Measurements from ENCODE around the gene C6orf118.

C6orf118 gene

DNA sequence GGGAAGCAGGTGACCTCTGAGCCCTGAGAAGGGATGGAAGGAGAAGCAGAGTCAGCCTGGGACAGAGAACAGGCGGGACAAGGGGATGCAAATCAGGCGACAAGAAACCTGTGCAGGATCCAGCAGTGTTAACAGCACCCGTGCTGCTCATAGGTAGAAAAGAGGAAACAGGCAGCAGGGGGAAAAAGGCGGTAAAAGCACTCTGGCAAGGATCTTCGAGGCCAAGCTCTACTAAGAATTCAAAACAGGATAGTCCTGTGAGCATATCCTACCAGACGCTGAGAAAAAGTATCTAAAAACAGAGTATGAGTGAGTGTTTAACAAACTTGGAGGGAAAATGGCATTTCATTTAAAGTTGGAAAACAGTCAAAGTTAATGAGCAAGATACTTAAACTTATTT is 16.7 kb downstream of the C6orf118 start:
- no peak overlapping the region for H2BK15ac ChIP-seq (ENCODE audit: low read depth, poor library complexity, severe bottlenecking)
- no peak overlapping the region for H3K4me2 ChIP-seq (ENCODE audit: low read length, poor library complexity, severe bottlenecking)
- no peak overlapping the region for H2BK12ac ChIP-seq (ENCODE audit: low read length in 2 of 2)
- no peak overlapping the region for H2BK120ac ChIP-seq (ENCODE audit: low read depth, low read length)
- peaks cover 3% of the 10 kb centered on the region for H3K9me3 ChIP-seq (ENCODE audit: control insufficient read depth, low read length)
- H3K79me1 ChIP-seq (replicated peaks; ENCODE audit: low read length, poor library complexity, severe bottlenecking) = no peaks in the 10 kb centered on the region
- WGBS = 83% methylated on average over 6 of the region's 6 CpGs
- H3K4ac ChIP-seq (ENCODE audit: low read depth in 1 of 2, low read length in 2 of 2) = no peak overlapping the region
- no peaks in the 10 kb centered on the region for H3K27me3 ChIP-seq (ENCODE audit: control insufficient read depth in 1 of 2, insufficient read depth in 1 of 2, low read length in 2 of 2)
- no peak overlapping the region for H2AFZ ChIP-seq (ENCODE audit: low read depth, low read length)
- no peak overlapping the region for H3K14ac ChIP-seq (ENCODE audit: low read length in 2 of 2)
- H3K27ac ChIP-seq (ENCODE audit: low read length, poor library complexity, severe bottlenecking) = no peak overlapping the region
- no peak overlapping the region for H3K23ac ChIP-seq (ENCODE audit: low read length in 2 of 2)
- no peak overlapping the region for H3K18ac ChIP-seq (ENCODE audit: low read depth in 1 of 2, low read length in 2 of 2)
- H3K4me1 ChIP-seq (ENCODE audit: control insufficient read depth, insufficient read depth, low read depth, low read length) = no peaks in the 10 kb centered on the region
- H3K4me3 ChIP-seq (ENCODE audit: insufficient read depth in 1 of 2, low read depth in 1 of 2, low read length in 2 of 2) = no peak overlapping the region
- no peak for DNase-seq
- no peak overlapping the region for H2AK5ac ChIP-seq (ENCODE audit: low read length, severe bottlenecking)
- H4K8ac ChIP-seq (ENCODE audit: low read length) = no peak overlapping the region
- no peak overlapping the region for H3K9ac ChIP-seq (ENCODE audit: low read length)
- no peak overlapping the region for H2BK5ac ChIP-seq (ENCODE audit: low read depth, low read length, poor library complexity, severe bottlenecking)
- H4K91ac ChIP-seq (ENCODE audit: low read length) = no peak overlapping the region
- no peaks in the 10 kb centered on the region for H3K36me3 ChIP-seq (ENCODE audit: control insufficient read depth in 1 of 2, insufficient read depth in 2 of 2, low read depth in 1 of 2, low read length in 2 of 2)

DNA sequence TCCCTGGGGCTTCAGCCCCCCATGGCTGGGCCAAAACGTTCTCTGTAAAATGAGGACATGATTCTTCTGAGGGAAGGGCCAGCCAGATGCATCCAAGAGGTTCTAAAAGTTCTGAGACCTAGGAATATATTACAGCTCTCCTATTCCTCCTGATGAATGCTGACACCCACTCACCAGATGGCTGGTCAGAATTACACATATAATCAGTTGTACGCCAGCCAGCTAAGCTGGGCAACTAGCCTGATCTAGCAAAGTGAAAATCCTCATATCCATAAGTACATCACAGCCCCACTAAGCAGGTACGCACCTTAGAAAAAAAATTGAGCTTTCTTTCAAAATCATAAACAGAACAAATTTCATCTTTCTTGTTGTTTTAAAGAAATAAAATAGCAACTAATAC is 34.8 kb downstream of the C6orf118 start:
- H3K9me3 ChIP-seq (ENCODE audit: control insufficient read depth, low read length) = no peaks in the 10 kb centered on the region
- no peak overlapping the region for H3K23ac ChIP-seq (ENCODE audit: low read length in 2 of 2)
- H3K18ac ChIP-seq (ENCODE audit: low read depth in 1 of 2, low read length in 2 of 2) = no peak overlapping the region
- H3K4me2 ChIP-seq (ENCODE audit: low read length, poor library complexity, severe bottlenecking) = no peak overlapping the region
- no peak overlapping the region for H3K4ac ChIP-seq (ENCODE audit: low read depth in 1 of 2, low read length in 2 of 2)
- no peak overlapping the region for H4K91ac ChIP-seq (ENCODE audit: low read length)
- no peak overlapping the region for H2BK5ac ChIP-seq (ENCODE audit: low read depth, low read length, poor library complexity, severe bottlenecking)
- no peak overlapping the region for H2BK15ac ChIP-seq (ENCODE audit: low read depth, poor library complexity, severe bottlenecking)
- H4K8ac ChIP-seq (ENCODE audit: low read length) = no peak overlapping the region
- H2BK12ac ChIP-seq (ENCODE audit: low read length in 2 of 2) = no peak overlapping the region
- H2BK120ac ChIP-seq (ENCODE audit: low read depth, low read length) = no peak overlapping the region
- H3K27ac ChIP-seq (ENCODE audit: low read length, poor library complexity, severe bottlenecking) = no peak overlapping the region
- H3K36me3 ChIP-seq (ENCODE audit: control insufficient read depth in 1 of 2, insufficient read depth in 2 of 2, low read depth in 1 of 2, low read length in 2 of 2) = no peaks in the 10 kb centered on the region
- H3K14ac ChIP-seq (ENCODE audit: low read length in 2 of 2) = no peak overlapping the region
- DNase-seq = no peak
- 68% methylated on average over 2 of the region's 3 CpGs for WGBS
- H2AK5ac ChIP-seq (ENCODE audit: low read length, severe bottlenecking) = no peak overlapping the region
- H3K27me3 ChIP-seq (ENCODE audit: control insufficient read depth in 1 of 2, insufficient read depth in 1 of 2, low read length in 2 of 2) = peaks cover 0 to 3% of the 10 kb centered on the region in 2 experiments
- no peak overlapping the region for H3K4me3 ChIP-seq (ENCODE audit: insufficient read depth in 1 of 2, low read depth in 1 of 2, low read length in 2 of 2)
- H2AFZ ChIP-seq (ENCODE audit: low read depth, low read length) = no peak overlapping the region
- no peaks in the 10 kb centered on the region for H3K4me1 ChIP-seq (ENCODE audit: control insufficient read depth, insufficient read depth, low read depth, low read length)
- H3K9ac ChIP-seq (ENCODE audit: low read length) = no peak overlapping the region
- no peaks in the 10 kb centered on the region for H3K79me1 ChIP-seq (replicated peaks; ENCODE audit: low read length, poor library complexity, severe bottlenecking)

GRCh38 chr6:165272585-165272984 is 36.8 kb downstream of the C6orf118 start:
- Histone ChIP-seq H2BK120ac (ENCODE audit: low read depth, low read length) (no peak overlapping the region), H2BK15ac (ENCODE audit: low read depth, poor library complexity, severe bottlenecking) (no peak overlapping the region), H4K8ac (ENCODE audit: low read length) (no peak overlapping the region), H3K4me2 (ENCODE audit: low read length, poor library complexity, severe bottlenecking) (no peak overlapping the region), H3K36me3 (ENCODE audit: control insufficient read depth in 1 of 2, insufficient read depth in 2 of 2, low read depth in 1 of 2, low read length in 2 of 2) (no peaks in the 10 kb centered on the region), H3K9me3 (ENCODE audit: control insufficient read depth, low read length) (no peaks in the 10 kb centered on the region), H3K9ac (ENCODE audit: low read length) (no peak overlapping the region), H2AFZ (ENCODE audit: low read depth, low read length) (no peak overlapping the region), H3K4me1 (ENCODE audit: control insufficient read depth, insufficient read depth, low read depth, low read length) (no peaks in the 10 kb centered on the region), H2BK5ac (ENCODE audit: low read depth, low read length, poor library complexity, severe bottlenecking) (no peak overlapping the region), H3K18ac (ENCODE audit: low read depth in 1 of 2, low read length in 2 of 2) (no peak overlapping the region), H2BK12ac (ENCODE audit: low read length in 2 of 2) (no peak overlapping the region), H3K79me1 (replicated peaks; ENCODE audit: low read length, poor library complexity, severe bottlenecking) (no peaks in the 10 kb centered on the region), H4K91ac (ENCODE audit: low read length) (no peak overlapping the region), H2AK5ac (ENCODE audit: low read length, severe bottlenecking) (no peak overlapping the region), H3K4ac (ENCODE audit: low read depth in 1 of 2, low read length in 2 of 2) (no peak overlapping the region), H3K27ac (ENCODE audit: low read length, poor library complexity, severe bottlenecking) (no peak overlapping the region), H3K23ac (ENCODE audit: low read length in 2 of 2) (no peak overlapping the region), H3K27me3 (ENCODE audit: control insufficient read depth in 1 of 2, insufficient read depth in 1 of 2, low read length in 2 of 2) (no peaks in the 10 kb centered on the region), H3K14ac (ENCODE audit: low read length in 2 of 2) (no peak overlapping the region), H3K4me3 (ENCODE audit: insufficient read depth in 1 of 2, low read depth in 1 of 2, low read length in 2 of 2) (no peak overlapping the region)
- DNase-seq = no peak
- WGBS = 78% methylated on average over 5 of the region's 6 CpGs

DNA sequence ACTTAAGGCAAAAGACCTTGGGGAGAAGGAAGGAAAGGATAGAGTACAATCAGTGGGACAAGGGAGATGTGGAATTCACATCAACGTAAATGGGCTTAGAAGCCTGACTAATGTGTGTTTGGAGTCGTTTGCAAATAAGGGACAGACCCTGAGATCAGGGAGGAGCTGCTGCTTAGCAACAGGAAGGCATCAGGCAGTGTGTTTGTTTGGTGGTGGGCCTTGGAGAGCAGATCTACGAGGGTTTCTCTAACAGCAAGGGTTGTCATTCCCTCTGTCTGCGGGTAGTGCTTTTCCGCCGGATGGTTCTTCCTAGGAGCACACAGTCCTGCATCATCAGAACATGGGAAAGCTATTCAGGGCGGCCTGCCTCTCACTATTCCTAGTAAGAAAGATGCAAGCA is 40.4 kb downstream of the C6orf118 start:
- Histone ChIP-seq H3K23ac (ENCODE audit: low read length in 2 of 2) (no peak overlapping the region), H4K8ac (ENCODE audit: low read length) (no peak overlapping the region), H2AK5ac (ENCODE audit: low read length, severe bottlenecking) (no peak overlapping the region), H3K18ac (ENCODE audit: low read depth in 1 of 2, low read length in 2 of 2) (no peak overlapping the region), H3K36me3 (ENCODE audit: control insufficient read depth in 1 of 2, insufficient read depth in 2 of 2, low read depth in 1 of 2, low read length in 2 of 2) (no peaks in the 10 kb centered on the region), H2BK15ac (ENCODE audit: low read depth, poor library complexity, severe bottlenecking) (no peak overlapping the region), H2AFZ (ENCODE audit: low read depth, low read length) (no peak overlapping the region), H2BK5ac (ENCODE audit: low read depth, low read length, poor library complexity, severe bottlenecking) (no peak overlapping the region), H4K91ac (ENCODE audit: low read length) (no peak overlapping the region), H3K27me3 (ENCODE audit: control insufficient read depth in 1 of 2, insufficient read depth in 1 of 2, low read length in 2 of 2) (no peaks in the 10 kb centered on the region), H2BK12ac (ENCODE audit: low read length in 2 of 2) (no peak overlapping the region), H3K4me2 (ENCODE audit: low read length, poor library complexity, severe bottlenecking) (no peak overlapping the region), H3K9me3 (ENCODE audit: control insufficient read depth, low read length) (no peaks in the 10 kb centered on the region), H3K4me3 (ENCODE audit: insufficient read depth in 1 of 2, low read depth in 1 of 2, low read length in 2 of 2) (no peak overlapping the region), H2BK120ac (ENCODE audit: low read depth, low read length) (no peak overlapping the region), H3K4ac (ENCODE audit: low read depth in 1 of 2, low read length in 2 of 2) (no peak overlapping the region), H3K4me1 (ENCODE audit: control insufficient read depth, insufficient read depth, low read depth, low read length) (no peaks in the 10 kb centered on the region), H3K27ac (ENCODE audit: low read length, poor library complexity, severe bottlenecking) (no peak overlapping the region), H3K9ac (ENCODE audit: low read length) (no peak overlapping the region), H3K14ac (ENCODE audit: low read length in 2 of 2) (no peak overlapping the region), H3K79me1 (replicated peaks; ENCODE audit: low read length, poor library complexity, severe bottlenecking) (no peaks in the 10 kb centered on the region)
- no peak for DNase-seq
- 62% methylated on average over 7 of the region's 7 CpGs for WGBS

Data from mesenchymal stem cell (in vitro differentiated cells and primary cell).